HS-5 (cell line): ENCODE results near the gene ACTL8.
A peak's percentile ranks its signal among the peaks of the same experiment; 100 is the strongest.

Experiments
- DNase-seq: peaks from one replicate; pipeline ENCODE4 v3.0.0-alpha.2; 2012; ENCODE audit warnings: low read depth

ACTL8 gene

GRCh38 chr1:17755120-17755519 is at the start of gene ACTL8:
ACTL8 (plus strand) TSS chr1:17755333; CDS start chr1:17823009, 67,676 bp downstream.
- DNase-seq, result no peak

GRCh38 chr1:17706445-17706844 is 48.7 kb upstream of the ACTL8 start:
- no peak for DNase-seq

DNA sequence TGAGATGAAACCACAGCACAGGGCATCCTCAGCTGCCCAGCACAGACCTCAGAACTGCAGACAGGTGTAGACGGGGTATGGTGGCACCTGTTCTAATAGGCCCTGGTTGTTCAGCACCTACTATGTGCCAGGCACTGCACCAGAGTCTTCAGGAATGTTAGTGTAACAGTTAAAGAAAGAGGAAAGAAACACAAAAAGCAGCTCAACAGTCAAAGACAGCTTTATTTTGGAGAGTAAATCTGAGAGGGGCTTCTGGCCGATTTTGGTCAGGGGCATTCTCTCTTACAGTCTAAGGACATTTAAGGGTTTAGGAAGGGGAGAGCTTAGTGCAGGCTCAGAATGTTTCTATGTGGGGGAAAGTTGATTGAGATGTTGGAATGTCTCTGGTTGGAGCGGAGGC is 45.2 kb upstream of the ACTL8 start:
- DNase-seq, result no peak

- no peak for DNase-seq
Observed at GRCh38 chr1:17710889-17711576, 44.1 kb upstream of the ACTL8 start.

DNA sequence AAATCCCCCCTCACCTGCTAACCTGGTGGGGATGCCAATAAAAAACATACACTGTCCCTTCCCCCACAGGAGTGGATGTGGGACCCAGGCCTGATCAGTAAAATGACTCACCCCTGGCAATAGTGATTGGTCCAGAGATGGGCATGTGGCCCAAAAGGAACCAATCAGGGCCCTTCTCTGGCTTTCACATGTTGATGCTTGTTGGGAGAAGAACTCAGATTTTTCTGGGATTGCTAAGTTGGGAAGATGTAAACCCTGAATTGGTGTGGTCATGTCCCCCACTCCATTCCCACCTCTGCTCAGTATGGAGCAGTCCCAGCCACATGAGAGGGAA is 43.6 kb upstream of the ACTL8 start:
- DNase-seq, result no peak

DNA sequence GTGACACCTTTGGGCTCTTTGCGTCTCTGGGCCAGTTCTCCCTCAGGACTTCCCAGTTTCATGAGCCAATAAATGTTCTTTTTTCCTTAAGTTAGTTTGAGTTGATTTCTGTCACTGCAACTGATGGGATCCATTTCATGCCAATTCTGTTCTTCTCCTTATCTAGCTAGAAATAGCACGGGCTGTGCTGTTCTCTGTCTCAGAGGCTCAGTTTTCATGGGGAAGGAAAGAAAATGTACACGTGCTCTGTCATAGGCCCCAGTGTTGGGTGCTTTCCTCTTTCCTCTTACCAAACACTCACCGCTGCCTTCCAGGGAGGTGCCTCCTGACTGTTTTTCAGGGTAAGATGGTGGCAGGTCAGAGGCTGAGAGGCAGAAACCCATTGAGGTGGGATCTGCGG is 43.2 kb upstream of the ACTL8 start:
- DNase-seq, result no peak

DNA sequence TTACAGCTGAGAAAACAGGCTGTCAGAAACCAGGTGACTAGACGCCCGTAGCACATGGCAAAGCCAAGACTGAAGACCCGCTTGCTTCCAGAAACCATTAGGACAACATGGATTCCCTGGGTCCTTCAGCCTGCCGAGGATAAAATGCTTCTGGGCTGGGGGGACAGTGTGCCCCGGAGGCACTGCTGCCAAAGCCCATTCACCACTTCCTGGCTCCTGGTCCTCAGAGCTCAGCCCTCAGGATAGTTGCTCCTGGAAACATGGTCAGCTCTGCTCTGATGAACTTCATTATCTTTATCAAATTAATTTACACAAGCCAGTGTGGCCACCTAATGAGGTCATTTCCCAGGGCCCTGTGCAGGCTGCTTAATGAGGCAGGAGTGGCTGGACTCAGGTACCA is 41.1 kb upstream of the ACTL8 start:
- no peak for DNase-seq

DNA sequence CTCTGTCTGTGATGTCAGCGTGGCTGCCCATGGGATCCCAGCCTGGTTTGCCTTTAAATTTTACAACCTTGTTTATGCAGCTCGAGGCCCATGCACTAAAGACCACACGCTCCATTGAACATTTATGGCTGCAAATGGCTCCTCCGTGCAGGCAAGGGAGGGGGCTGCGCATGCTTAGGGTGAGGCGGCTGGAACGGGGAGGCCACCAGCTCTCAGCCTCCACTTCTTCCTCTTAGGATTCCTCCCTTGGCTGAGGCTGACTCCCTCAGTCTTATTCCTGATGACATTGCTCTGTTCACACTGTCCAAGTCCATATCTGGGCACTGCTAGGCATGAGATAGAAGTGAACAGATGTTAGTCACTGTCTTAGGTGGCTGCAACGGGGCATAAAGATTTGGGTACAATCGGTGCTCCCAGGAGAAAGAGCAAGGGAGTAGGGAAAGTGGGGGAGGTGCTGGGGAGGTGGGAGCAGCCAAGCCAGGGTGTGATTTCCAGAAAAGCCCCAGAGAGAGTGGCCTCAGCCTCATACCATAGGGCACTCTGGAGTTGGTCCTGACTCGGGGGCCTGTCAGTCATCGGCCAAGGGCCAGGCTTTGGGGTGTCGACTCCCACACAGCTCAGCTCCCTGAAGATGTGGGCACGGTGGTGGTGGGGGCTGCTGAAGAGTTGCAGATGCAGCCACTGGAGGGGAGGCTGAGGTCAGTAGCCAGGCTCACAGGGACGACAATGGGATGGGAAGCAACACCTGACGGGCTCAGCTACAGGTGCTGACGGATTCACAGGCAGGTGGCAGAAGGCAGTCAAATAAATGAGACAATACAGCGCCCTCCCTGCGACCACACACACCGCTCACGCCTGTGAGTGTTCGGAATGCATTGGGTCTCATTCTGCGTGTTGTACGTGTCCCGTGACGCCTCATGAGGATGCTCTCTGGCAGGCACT is 37.3 kb upstream of the ACTL8 start:
- no peak for DNase-seq

DNA sequence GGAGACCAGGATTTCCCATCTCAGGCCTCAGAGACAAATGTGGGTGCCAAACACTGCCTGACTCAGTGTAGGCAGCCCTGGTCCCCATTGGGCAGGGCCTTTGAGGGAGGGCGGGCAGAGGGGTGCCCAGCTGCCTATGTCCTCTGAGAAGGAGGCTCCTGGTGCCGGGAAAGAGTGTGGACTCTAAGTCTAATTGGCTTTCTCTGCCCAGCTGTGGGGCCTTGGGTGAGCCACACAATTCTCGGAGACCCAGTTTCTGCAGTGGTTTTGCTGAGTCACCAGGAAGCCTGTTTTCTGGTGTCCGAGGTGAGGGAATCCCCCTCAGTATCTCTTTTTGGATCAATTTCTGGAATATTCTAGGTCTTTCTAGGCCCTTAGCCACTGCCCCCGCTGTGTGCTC is 35.3 kb upstream of the ACTL8 start:
- DNase-seq, result no peak

GRCh38 chr1:17721444-17721843 is 33.7 kb upstream of the ACTL8 start:
- no peak for DNase-seq

DNA sequence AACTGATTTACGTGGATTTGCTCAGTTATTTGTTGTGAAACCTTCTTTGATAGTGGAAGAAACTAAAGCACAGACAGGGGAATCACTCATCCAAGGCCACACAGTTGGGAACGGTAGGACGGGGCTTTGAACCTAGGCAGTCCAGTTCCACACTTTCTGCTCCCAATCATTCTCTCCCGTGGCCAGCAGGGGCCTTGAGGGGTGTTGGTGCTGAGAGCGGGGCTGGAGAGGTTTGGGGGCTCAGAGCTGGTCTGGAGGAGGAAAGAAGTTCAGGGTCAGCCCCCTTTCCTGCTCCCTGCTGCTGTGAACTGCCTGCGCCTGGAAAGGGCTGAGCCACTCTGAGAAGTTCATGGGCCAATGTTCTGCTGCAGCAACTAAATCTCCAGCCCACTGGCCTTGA is 31.4 kb upstream of the ACTL8 start:
- DNase-seq, result no peak

DNA sequence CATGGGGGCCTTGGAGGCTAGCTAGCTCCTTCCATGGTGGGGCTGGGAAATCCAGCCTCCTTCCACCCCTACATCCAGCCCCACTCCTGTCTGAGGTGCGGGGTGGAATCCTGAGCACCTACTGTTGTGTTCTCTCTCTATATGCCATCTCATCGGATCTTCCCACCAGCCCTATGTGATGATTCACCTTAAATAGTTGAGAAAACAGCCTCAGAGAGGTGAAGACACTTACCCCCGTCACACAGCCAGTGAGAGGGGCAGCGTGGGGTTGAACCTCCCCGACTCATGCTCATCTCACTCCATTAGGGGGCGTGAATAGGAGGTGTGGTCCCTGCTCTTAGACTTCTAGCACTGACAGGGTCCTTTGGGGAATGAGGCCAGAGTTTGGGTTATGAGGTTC is 31.0 kb upstream of the ACTL8 start:
- DNase-seq, result no peak

DNA sequence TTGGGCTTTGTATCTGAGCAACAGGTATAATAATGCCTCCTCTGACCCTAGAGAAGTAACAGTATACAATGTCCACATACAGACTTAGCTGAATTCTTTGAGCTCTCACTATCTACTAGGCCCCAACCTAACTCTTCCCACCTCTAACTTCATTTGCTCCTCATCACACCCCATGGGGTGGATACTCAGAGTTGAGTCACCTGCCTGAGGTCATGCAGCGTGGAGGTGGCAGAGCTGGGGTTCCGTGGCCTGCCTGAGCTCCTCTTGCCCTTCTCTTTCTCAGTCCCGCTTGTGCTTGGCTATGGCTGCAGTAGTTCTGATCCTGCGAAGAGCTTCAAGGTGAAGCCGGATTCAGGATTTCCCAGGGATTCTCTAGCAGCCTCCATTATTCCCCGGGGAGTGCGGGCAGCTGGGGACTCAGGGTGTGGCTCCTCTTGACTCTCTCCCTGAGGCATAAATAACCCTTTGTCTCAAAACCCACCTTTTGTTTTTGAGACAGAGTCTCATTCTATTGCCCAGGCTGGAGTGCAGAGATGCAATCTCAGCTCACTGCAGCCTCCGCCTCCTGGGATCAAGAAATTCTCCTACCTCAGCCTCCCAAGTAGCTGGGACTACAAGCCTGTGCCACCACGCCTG is 29.9 kb upstream of the ACTL8 start:
- no peak for DNase-seq

DNA sequence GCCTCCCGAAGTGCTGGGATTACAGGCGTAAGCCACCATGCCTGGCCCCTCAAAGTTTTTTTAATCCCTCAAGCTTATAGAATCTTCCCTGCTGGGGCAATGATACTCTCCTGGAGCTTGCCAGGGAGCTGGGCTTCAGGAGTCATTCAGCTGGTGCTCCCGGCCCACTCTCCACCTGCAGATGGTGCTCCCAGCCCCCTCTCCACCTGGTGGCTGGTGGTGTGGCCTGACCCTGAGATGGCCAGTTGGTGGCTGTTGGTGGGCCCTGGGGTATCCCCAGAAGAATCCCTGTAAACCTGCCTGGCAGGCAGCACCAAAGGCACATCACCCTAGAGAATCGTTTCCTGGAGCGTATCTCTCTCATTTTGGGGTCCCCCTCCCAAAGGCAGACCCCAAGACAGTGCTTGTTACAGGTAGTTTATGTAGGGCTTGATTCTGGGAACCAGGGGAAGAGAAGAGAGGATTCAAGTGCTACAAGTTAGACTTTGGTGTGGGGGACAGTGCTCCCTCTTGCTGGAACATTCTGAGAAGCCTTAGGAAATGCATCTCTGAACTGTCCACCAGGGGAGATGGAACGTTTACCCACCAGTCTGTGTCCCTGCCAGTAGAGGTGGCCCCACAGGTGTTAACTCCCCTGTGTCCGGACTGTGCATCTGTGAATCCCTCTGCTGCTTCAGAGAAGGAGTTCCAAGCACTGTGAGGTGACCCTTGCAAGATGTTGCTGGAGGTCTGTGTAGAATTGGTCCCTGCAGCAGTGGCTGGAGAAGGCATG is 29.1 kb upstream of the ACTL8 start:
- no peak for DNase-seq

GRCh38 chr1:17728123-17728712 is 26.9 kb upstream of the ACTL8 start:
- DNase-seq, result no peak

GRCh38 chr1:17729248-17729647 is 25.9 kb upstream of the ACTL8 start:
- no peak for DNase-seq

DNA sequence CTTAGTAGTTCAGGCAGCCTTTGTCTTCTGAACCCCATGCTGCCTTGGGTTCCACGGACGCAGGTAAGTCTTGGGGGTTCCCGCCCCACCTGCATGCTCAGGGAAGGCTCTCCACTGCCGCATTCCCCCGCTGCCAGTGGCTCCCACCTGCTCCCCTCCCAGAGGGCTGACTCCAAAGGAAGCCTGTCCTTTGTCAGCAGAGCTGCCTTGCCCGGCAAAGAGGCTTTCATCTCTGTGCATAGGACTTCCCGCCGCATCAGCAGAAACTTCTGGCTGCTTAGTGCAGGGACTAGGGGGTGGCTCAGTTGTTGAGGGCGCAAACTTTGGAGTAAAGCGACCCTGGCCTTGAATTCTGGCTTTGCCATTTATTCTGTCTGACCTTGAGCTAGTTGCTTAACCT is 25.2 kb upstream of the ACTL8 start:
- no peak for DNase-seq

DNA sequence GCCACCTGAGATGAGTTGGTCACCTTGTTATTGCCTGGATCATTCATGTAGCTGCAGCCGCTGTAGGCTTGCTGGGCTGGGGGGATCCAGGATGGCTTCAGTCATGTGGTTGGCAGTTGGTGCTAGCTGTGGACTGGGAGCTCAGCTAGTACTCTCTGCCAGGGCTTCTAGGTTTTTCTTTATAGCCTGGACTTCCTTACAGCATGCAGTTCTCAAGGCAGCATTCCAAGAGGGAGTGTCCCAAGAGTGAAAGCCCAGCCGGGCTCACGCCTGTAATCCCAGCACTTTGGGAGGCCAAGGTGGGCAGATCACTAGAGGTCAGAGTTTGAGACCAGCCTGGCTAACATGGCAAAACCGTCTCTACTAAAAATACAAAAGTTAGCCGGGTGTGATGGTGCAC is 23.7 kb upstream of the ACTL8 start:
- DNase-seq, result no peak

DNA sequence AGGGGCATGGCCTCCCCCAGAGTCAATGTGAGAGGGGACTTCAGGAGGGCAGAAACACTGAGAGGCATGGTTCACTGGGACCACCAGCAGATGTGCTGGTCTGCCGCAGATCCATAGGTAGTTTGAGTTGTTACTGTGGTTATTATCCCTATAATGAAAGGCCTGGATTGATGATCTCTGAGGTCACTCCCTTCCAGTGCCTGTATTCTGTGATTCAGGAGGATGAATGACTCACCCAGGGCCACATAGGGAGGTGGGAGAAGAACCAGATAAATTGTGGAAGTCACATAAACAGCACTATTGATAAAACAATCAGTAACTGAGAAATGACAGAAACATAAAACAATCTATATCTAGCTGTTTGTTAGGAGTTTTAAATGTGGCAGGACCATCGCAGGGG is 22.7 kb upstream of the ACTL8 start:
- DNase-seq, result peak; percentile 40

GRCh38 chr1:17733661-17734060 is 21.5 kb upstream of the ACTL8 start:
- no peak for DNase-seq

GRCh38 chr1:17734609-17735008 is 20.5 kb upstream of the ACTL8 start:
- DNase-seq, result no peak

DNA sequence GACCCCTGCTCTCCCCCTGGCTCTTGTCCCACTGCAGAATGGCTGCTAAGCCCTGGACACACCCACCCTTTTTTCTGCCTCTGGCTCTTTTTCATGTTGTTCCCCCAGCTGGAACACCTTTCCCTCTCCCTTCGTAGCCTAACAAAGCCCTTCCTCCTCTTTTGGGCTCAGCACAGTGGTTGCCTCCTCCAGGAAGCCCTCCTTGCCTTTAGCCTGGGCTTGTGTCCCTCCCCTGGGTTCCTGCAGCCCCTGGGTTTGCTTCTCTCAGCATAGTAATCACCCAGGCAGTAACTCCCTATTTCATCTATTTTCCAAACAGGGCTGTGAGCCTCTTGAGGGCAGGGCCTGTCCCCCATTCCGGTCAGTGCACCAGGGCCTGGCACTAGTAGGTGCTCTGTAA is 19.8 kb upstream of the ACTL8 start:
- DNase-seq, result no peak
